ENCODE results near the gene RHOXF2B.
"Not testable (repeated sequence)": the region's sequence is repeated elsewhere in the genome, so short reads cannot be mapped to it uniquely, and the experiment has no call there.

The RHOXF2B gene

GRCh38 chrX:120077590-120077989, at the start of gene RHOXF2B:
Gene RHOXF2B (minus strand): TSS chrX:120077690. CDS start chrX:120077552, 138 bp downstream.
- in situ Hi-C loops (cut with HindIII; ENCODE audit: low sequenced_read_pairs), result not testable (repeated sequence)

DNA sequence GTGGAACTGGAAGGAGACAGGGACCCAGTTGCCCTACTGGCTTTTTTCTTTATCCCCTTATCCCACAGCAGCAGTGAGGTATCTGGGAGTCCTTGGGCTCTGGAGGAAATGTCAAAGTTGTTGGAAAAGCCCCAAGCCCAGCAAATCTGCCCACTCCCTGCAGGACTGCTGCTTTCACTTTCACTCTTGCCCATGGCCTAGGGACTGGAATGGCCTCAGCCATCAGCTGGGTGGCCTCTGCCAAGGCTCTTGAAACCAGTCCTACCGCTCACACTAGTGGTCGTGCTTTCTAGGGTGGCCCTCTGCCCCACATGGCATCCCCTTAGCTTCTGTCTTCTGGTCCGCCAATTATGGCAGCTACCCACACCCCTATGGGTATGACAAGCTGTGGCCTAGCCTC, 48.0 kb upstream of the RHOXF2B start:
- in situ Hi-C loops (cut with HindIII; ENCODE audit: low sequenced_read_pairs), result no loop called here

- in situ Hi-C loops (cut with HindIII; ENCODE audit: low sequenced_read_pairs), result no loop called here
These were observed 42.7 kb upstream of the RHOXF2B start for GRCh38 chrX:120120223-120120622.

DNA sequence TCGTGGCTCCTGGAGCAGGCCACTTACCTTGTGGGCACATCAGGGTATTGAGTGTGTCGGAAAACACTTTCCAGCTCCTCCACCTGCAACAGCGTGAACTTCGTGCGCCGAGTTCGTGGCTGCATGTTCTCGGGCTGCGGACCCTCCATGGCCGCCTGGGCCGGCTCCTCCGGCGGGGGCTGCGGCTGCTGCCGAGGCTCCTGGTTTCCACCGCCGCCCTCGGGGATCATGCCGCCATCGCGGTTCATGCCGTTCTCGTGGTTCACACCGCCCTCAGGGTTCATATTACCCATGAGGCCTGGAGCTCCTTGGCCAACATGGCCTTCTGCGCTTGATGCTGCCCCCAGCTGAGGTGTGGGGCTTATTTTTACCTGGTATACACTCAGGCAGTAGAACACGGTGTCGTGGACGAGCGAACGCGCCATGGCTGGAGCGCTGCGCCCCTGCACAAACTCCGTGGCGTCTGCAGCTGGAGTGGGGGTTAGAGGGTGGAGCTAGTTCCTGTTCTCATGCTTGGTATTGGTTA, 38.0 kb upstream of the RHOXF2B start, which contains the start of gene RHOXF1:
Gene RHOXF1, minus strand, starts transcription at position 476 of the 526 bp plus-strand sequence. Its CDS starts 51 bp downstream, at position 425.
- in situ Hi-C loops (cut with HindIII; ENCODE audit: low sequenced_read_pairs), result no loop called here

- in situ Hi-C loops (cut with HindIII; ENCODE audit: low sequenced_read_pairs), result no loop called here
These were observed 34.1 kb upstream of the RHOXF2B start for GRCh38 chrX:120111611-120112010.

GRCh38 chrX:120109378-120109777, 31.9 kb upstream of the RHOXF2B start:
- in situ Hi-C loops (cut with HindIII; ENCODE audit: low sequenced_read_pairs), result no loop called here

- in situ Hi-C loops (cut with HindIII; ENCODE audit: low sequenced_read_pairs), result not testable (repeated sequence)
These were observed 27.2 kb upstream of the RHOXF2B start for GRCh38 chrX:120104707-120105106.

GRCh38 chrX:120101057-120101456, 23.6 kb upstream of the RHOXF2B start:
- in situ Hi-C loops (cut with HindIII; ENCODE audit: low sequenced_read_pairs), result not testable (repeated sequence)

DNA sequence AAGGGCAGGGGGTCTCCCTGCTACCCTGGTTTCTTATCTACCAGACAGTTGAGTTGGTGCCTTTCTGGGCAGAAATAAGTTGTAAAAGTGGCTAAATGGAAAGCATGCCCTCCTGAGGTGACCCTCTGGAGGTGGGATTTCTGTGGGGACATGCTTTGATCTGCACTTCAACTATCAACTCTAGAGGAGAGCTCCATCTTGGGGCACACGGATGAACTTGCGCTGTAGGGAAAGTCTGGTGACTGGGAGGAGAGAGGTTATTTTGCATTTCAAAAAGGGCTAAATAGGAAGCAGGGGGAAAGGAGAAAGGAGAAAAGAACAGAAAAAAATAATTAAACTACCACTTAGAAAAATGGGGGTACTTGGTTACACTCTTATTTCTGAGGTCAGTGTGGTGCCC, 12.7 kb upstream of the RHOXF2B start:
- in situ Hi-C loops (cut with HindIII; ENCODE audit: low sequenced_read_pairs), result no loop called here

GRCh38 chrX:120087289-120088017, 10.0 kb upstream of the RHOXF2B start:
- in situ Hi-C loops (cut with HindIII; ENCODE audit: low sequenced_read_pairs), result no loop called here

DNA sequence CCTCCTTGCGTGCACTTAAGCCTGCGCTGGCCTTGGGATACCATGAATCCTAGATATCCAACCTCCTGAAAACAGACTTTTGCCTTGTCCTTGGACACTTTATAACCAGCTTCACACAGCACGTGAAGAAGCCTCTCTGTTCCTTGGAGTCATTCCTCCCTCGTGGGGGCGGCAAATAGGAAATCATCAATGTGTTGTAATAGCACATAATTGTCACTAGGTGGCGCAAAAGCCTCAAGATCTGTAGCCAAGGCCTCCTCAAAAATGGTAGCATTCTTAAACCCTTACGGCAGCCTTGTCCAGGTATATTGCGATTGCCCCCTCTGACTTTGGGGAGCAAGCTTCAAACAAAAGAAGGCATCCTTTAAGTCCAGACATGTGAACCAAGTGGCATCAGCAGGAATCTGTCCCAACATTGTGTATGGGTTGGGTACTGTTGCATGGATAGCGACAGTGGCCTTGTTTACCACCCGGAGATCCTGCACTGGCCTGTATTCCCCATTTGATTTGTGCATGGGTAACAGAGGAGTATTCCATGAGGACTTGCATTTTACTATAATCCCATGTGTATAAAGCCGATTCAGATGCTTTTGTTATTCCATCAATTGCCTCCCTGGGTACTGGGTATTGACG, 8.2 kb upstream of the RHOXF2B start:
- in situ Hi-C loops (cut with HindIII; ENCODE audit: low sequenced_read_pairs), result not testable (repeated sequence)

DNA sequence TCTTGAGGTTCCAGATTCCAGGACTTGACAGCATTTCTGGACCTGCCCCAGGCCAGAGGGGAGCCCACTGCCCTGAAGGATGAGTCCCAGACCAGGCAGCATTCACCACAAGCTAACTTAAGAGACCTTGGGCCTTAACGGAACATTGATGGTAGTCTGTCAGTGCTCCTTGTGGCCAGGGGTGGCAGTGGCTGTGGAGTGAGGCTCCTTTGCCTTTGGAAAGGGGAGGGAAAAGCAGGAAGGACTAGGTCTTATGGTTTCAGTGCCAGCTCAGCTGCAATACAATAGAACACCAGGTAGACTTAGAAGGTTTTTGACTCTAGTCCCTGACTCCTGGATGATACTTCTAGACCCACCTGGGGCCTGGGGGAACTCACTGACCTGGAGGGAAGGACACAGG, 11.3 kb downstream of the RHOXF2B start:
- in situ Hi-C loops (cut with HindIII; ENCODE audit: low sequenced_read_pairs), result not testable (repeated sequence)

- in situ Hi-C loops (cut with HindIII; ENCODE audit: low sequenced_read_pairs), result not testable (repeated sequence)
These were observed 34.8 kb downstream of the RHOXF2B start for GRCh38 chrX:120042712-120043111.

GRCh38 chrX:120042247-120042646, 35.2 kb downstream of the RHOXF2B start:
- in situ Hi-C loops (cut with HindIII; ENCODE audit: low sequenced_read_pairs), result not testable (repeated sequence)

GRCh38 chrX:120040176-120040575, 37.3 kb downstream of the RHOXF2B start:
- in situ Hi-C loops (cut with HindIII; ENCODE audit: low sequenced_read_pairs), result not testable (repeated sequence)

DNA sequence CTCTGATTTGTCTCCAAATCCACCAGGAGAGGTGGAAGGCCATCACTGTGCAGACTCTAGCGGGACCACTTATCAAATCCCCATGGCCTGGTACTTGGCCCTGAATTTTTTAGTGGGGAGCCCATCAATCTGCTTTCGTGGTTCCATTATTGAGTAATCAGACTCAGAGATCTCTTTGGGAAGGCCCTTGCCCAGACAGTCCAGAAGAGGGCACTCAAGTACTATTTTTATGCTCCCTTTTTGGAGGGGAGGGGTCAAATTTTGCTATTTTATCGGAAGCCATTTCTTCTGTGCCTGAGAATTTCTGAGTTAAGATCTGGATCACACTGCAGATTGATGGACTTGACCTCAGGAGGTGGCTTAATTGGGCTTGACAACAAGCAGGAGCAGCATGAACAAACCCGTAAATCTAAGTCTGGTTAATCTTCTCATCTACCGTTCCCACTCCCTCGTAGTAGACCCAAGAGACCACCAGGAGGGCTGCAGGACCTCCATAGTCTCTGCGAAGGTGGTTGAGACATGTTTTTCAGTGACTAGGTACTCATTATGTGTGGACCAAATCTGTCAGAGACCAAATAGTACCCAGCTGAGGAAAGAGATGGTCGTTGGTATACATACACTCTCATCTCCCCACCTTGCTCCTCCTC, 38.3 kb downstream of the RHOXF2B start:
- in situ Hi-C loops (cut with HindIII; ENCODE audit: low sequenced_read_pairs), result not testable (repeated sequence)

DNA sequence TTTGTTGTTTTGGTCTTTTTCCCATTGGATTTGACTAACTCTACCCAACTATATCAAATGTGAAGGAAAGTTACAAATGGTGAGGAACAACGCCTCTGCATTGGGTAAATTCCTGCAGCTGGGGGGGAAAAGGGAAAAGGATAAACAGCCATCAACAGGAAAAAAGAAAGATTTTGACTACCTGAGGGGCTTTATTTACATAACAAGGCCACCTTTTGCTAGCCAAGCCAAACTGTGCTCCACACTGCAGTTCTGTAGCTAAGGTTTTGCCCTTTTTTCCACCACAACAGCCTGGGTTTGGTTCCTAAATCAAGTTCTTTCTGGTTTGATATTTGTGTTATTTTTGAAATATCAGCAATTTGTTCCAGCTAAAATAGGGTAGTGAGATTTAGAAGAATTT, 40.8 kb downstream of the RHOXF2B start:
- in situ Hi-C loops (cut with HindIII; ENCODE audit: low sequenced_read_pairs), result no loop called here

GRCh38 chrX:120035522-120036309, 41.8 kb downstream of the RHOXF2B start:
- in situ Hi-C loops (cut with HindIII; ENCODE audit: low sequenced_read_pairs), result not testable (repeated sequence)

GRCh38 chrX:120029354-120029753, 48.1 kb downstream of the RHOXF2B start:
- in situ Hi-C loops (cut with HindIII; ENCODE audit: low sequenced_read_pairs), result no loop called here

DNA sequence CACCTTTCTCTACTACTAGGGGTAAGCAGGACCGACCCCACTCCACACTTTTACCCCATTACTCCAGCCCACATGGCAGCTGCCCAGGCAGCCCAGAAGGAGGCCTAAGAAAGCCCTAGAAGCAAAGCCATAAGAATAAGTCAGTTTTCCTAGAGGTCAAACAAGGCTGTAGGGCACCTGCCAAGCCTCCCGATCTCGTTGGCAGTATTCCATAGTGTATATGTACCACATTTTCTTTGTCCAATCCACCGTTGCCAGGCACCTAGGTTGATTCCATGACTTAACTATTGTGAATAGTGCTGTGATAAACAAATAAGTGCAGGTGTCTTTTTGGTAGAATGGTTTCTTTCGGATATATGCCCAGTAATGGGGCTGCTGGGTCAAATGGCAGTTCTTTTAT, 54.2 kb downstream of the RHOXF2B start:
- in situ Hi-C loops (cut with HindIII; ENCODE audit: low sequenced_read_pairs), result no loop called here

DNA sequence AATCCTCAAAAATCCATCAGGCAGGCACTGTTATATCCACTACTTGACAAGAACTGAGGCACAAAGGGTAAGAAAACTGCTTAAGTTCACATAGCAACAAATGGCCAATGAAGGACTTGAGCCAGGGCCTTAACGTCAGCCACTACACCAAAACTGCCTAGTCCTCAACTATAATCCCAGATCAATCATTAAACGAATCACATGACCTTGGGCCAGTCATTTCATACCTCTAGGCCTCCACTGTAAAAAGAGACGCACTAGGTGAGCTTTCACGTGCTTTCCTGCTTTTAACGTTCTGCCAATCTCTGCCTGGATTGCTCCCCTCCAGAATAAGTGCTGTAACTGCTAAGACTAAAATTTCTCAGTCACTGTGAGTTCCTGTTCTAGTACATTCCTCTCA, 54.7 kb downstream of the RHOXF2B start:
- in situ Hi-C loops (cut with HindIII; ENCODE audit: low sequenced_read_pairs), result no loop called here

Measured in DLD1 (cell line).